GM12891 (cell line): Measurements from ENCODE around the gene ARHGAP45.

Experiments
- DNase-seq: peaks from one replicate; pipeline ENCODE4 v3.0.0; 2011; ENCODE audit warnings: low spot score; ENCODE audit not compliant: insufficient read length
- FAIRE-seq: peaks from 2 replicates; lab custom pipeline; 2011; peaks lifted over from hg19 to GRCh38; lab: Jason Lieb, UNC
- PAX5 ChIP-seq: IDR thresholded peaks from 2 replicates; pipeline ENCODE4 v1.6.1; 2011; ENCODE audit warnings: low read length, moderate library complexity, mild to moderate bottlenecking; ENCODE audit not compliant: insufficient read depth, severe bottlenecking
- POLR2A ChIP-seq: IDR thresholded peaks from 2 replicates; pipeline ENCODE4 v1.6.1; 2011; ENCODE audit warnings: low read depth, low read length, control low read depth
- POLR2AphosphoS5 ChIP-seq: IDR thresholded peaks from 2 replicates; pipeline ENCODE4 v1.6.1; 2011; ENCODE audit warnings: low read depth, low read length, control low read depth
- POU2F2 ChIP-seq: IDR thresholded peaks from 2 replicates; pipeline ENCODE4 v1.6.1; 2011; ENCODE audit warnings: low read depth, mild to moderate bottlenecking, control low read depth, low read length, moderate library complexity
- SPI1 ChIP-seq: IDR thresholded peaks from 2 replicates; pipeline ENCODE4 v1.6.1; 2011; ENCODE audit warnings: low read depth, low read length, control low read depth
- TAF1 ChIP-seq: IDR thresholded peaks from 2 replicates; pipeline ENCODE4 v1.6.1; 2011; ENCODE audit warnings: low read depth, low read length, control low read depth

The ARHGAP45 gene

DNA sequence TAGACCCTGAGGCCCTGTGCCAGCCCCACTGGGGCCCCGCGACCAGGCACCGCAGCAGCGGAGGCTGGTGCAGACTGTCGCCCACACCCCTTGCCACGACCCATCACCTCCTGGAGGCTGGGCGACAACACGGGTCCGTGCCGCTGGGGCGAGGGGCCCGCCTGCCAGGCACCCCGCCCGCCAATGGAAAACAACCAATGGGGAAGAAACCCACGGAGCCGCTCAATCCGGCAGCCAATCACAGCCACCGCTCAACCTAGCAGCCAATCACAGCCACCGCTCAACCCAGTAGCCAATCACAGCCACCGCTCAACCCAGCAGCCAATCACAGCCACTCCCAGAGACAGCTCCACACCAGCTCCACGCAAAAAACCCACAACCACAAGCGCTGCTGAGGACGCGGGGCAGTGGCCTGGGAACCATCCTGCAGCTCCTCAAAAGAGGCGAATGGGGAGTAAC lies 66.5 kb downstream of the ARHGAP45 start:
- no peak for TF ChIP-seq TAF1
- no peak for TF ChIP-seq PAX5
- no peak for TF ChIP-seq SPI1
- no peak for TF ChIP-seq POLR2A
- TF ChIP-seq POLR2AphosphoS5 = no peak
- TF ChIP-seq POU2F2 = no peak
- DNase-seq (no peak), FAIRE-seq (peak; percentile 57)

- FAIRE-seq (no peak), DNase-seq (no peak)
- TF ChIP-seq POLR2AphosphoS5 = no peak
- no peak for TF ChIP-seq TAF1
- no peak for TF ChIP-seq SPI1
- no peak for TF ChIP-seq POU2F2
- TF ChIP-seq POLR2A = no peak
- TF ChIP-seq PAX5 = no peak
These were observed 67.5 kb downstream of the ARHGAP45 start for GRCh38 chr19:1134431-1134830.

DNA sequence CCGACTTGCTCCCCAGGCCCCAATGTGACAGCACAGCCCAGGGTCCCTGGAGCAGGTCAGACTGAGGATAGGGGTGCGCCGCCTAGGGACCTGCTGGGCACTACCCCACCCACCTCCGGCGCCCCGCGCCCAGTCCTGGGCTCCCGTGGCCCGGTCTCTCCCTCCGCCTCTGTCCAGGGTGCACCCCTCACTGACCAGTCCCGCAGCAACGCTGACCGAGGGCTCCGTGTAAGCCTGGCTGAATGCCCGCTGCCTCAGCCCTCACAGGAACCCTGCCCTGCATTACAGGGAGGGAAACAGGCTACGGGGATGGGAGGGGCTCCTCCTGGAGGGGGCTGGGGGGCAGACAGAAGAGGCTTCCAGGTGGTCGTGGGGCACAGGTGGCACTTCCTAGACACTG lies 68.5 kb downstream of the ARHGAP45 start:
- TF ChIP-seq POLR2AphosphoS5 (no peak), PAX5 (no peak), TAF1 (no peak), POU2F2 (no peak), SPI1 (no peak), POLR2A (no peak)
- DNase-seq = no peak
- FAIRE-seq = no peak

- FAIRE-seq (peak; percentile 47), DNase-seq (no peak)
- TF ChIP-seq POU2F2 (no peak), TAF1 (no peak), POLR2AphosphoS5 (no peak), POLR2A (no peak), SPI1 (no peak), PAX5 (no peak)
These were observed 69.2 kb downstream of the ARHGAP45 start for GRCh38 chr19:1136201-1136600.
